SK-N-SH (cell line): ENCODE data around the gene TRMT44. TPM values are rescaled to one million over a fixed set of nuclear protein-coding genes. Genes with fewer than 3 reads are reported as not detected.

Experiments
- CTCF ChIA-PET: fragments of 300-600, 350-600 bp; formaldehyde crosslinking; extraction: SDS; loops from one replicate; lab custom pipeline; 2021; lab: Yijun Ruan, JAX
- POLR2A ChIA-PET: fragments of 350-600 bp; sonication (Branson Sonifier 250); formaldehyde crosslinking; extraction: SDS; loops from one replicate; lab custom pipeline; 2020; ENCODE audit warnings: antibody characterized with exemption, inconsistent platforms; lab: Yijun Ruan, JAX
- DNase-seq: peaks from one replicate; pipeline ENCODE4 v3.0.0; 2012
- H2AFZ ChIP-seq: fragments of 200-600 bp; sonication (generic); 2 replicates; pipeline ENCODE4 v1.8.1; 2016; ENCODE audit warnings: antibody characterized with exemption, mild to moderate bottlenecking, low read depth
- H3F3A ChIP-seq: fragments of 200-600 bp; sonication (generic); replicated peaks from 2 replicates; pipeline ENCODE3; 2016; ENCODE audit warnings: antibody characterized with exemption, mild to moderate bottlenecking; ENCODE audit not compliant: insufficient read depth
- H3K27ac ChIP-seq, 2 experiments: fragments of 200-500 bp in 1 of 2; fragments of 200-600 bp in 1 of 2; sonication (Bioruptor generic) in 1 of 2; sonication (generic), shearing (Covaris generic) in 1 of 2; 2 replicates each; pipeline versions ENCODE4 v1.5.1 to v1.6.1; 2014 to 2016; ENCODE audit warnings: low read depth in 2 of 2, inconsistent platforms in 1 of 2, low read length in 1 of 2, mild to moderate bottlenecking in 1 of 2, mixed read lengths in 1 of 2
- H3K27me3 ChIP-seq: fragments of 200-600 bp; sonication (generic), shearing (Covaris generic); 2 replicates; pipeline ENCODE4 v1.6.1; 2016; ENCODE audit warnings: mixed run types; ENCODE audit not compliant: insufficient read depth
- H3K36me3 ChIP-seq, 2 experiments: fragments of 200-500 bp in 1 of 2; fragments of 200-600 bp in 1 of 2; sonication (Bioruptor generic) in 1 of 2; sonication (generic) in 1 of 2; replicated peaks in 1 of 2; 2 replicates each; pipeline versions ENCODE3 to v1.5.1; 2014 to 2016; ENCODE audit warnings: low read length in 1 of 2, mild to moderate bottlenecking in 1 of 2; ENCODE audit not compliant: insufficient read depth in 2 of 2, control insufficient read depth in 1 of 2
- H3K4me1 ChIP-seq, 2 experiments: fragments of 200-500 bp in 1 of 2; fragments of 200-600 bp in 1 of 2; sonication (Bioruptor generic) in 1 of 2; sonication (generic), shearing (Covaris generic) in 1 of 2; 2 replicates each; pipeline versions ENCODE4 v1.5.1 to v1.6.1; 2014 to 2016; ENCODE audit warnings: low read depth in 1 of 2, low read length in 1 of 2, mixed run types in 1 of 2; ENCODE audit not compliant: insufficient read depth in 2 of 2, control insufficient read depth in 1 of 2
- H3K4me2 ChIP-seq: fragments of 200-600 bp; sonication (generic), shearing (Covaris generic); 2 replicates; pipeline ENCODE4 v1.6.1; 2017; ENCODE audit warnings: mixed run types
- H3K4me3 ChIP-seq, 2 experiments: fragments of 200-500 bp in 1 of 2; fragments of 200-600 bp in 1 of 2; sonication (Bioruptor generic) in 1 of 2; sonication (generic), shearing (Covaris generic) in 1 of 2; 2 replicates each; pipeline versions ENCODE4 v1.5.1 to v1.8.1; 2014 to 2016; ENCODE audit warnings: low read depth in 2 of 2, inconsistent platforms in 1 of 2, low read length in 1 of 2, mild to moderate bottlenecking in 1 of 2, mixed read lengths in 1 of 2, moderate library complexity in 1 of 2
- H3K79me2 ChIP-seq: fragments of 200-600 bp; sonication (generic); 2 replicates; pipeline ENCODE4 v1.8.1; 2017; ENCODE audit warnings: mild to moderate bottlenecking; ENCODE audit not compliant: insufficient read depth
- H3K9ac ChIP-seq: fragments of 200-600 bp; sonication (generic); 2 replicates; pipeline ENCODE4 v1.6.1; 2017; ENCODE audit warnings: mixed run types
- H3K9me2 ChIP-seq: fragments of 200-600 bp; sonication (generic); 2 replicates; pipeline ENCODE4 v1.6.1; 2017; ENCODE audit warnings: mixed run types
- H3K9me3 ChIP-seq: fragments of 200-600 bp; sonication (generic); 2 replicates; pipeline ENCODE4 v1.6.1; 2017; ENCODE audit warnings: mixed run types, mild to moderate bottlenecking, moderate library complexity
- H4K20me1 ChIP-seq: fragments of 200-600 bp; sonication (generic); 2 replicates; pipeline ENCODE4 v1.6.1; 2017; ENCODE audit warnings: mild to moderate bottlenecking, mixed run types; ENCODE audit not compliant: insufficient read depth
- ELF1 ChIP-seq: IDR thresholded peaks from 2 replicates; pipeline ENCODE4 v1.4.0; 2012
- EP300 ChIP-seq, 2 experiments: IDR thresholded peaks; 2 replicates each; pipeline versions ENCODE4 v1.4.0 to v1.6.1; 2012; ENCODE audit warnings: borderline replicate concordance in 1 of 2, low read depth in 1 of 2, low read length in 1 of 2
- EZH2phosphoT487 ChIP-seq: fragments of 200-600 bp; sonication (generic); IDR thresholded peaks from 2 replicates; pipeline ENCODE4 v1.6.1; 2017; ENCODE audit warnings: low read depth, mixed run types, mild to moderate bottlenecking, antibody characterized with exemption, moderate library complexity, borderline replicate concordance
- FOSL2 ChIP-seq: IDR thresholded peaks from 2 replicates; pipeline ENCODE4 v1.4.0; 2012; ENCODE audit warnings: low read depth, mild to moderate bottlenecking, moderate library complexity, borderline replicate concordance
- FOXJ3 ChIP-seq: sonication (generic); formaldehyde crosslinking; IDR thresholded peaks from 2 replicates; pipeline ENCODE4 v1.5.1; 2020; ENCODE audit warnings: mild to moderate bottlenecking, missing genetic modification reagents
- GABPA ChIP-seq: IDR thresholded peaks from 2 replicates; pipeline ENCODE4 v1.4.0; 2012; ENCODE audit warnings: low read depth, mild to moderate bottlenecking
- GATA2 ChIP-seq: sonication (generic); formaldehyde crosslinking; IDR thresholded peaks from 2 replicates; pipeline ENCODE4 v1.5.0; 2020; ENCODE audit warnings: mild to moderate bottlenecking, missing genetic modification reagents
- MXI1 ChIP-seq: IDR thresholded peaks from 2 replicates; pipeline ENCODE4 v1.6.1; 2012; ENCODE audit warnings: mild to moderate bottlenecking, low read depth, low read length, improper control_type of control experiment
- RAD21 ChIP-seq: IDR thresholded peaks from 2 replicates; pipeline ENCODE4 v1.6.1; 2012; ENCODE audit warnings: mild to moderate bottlenecking, low read length
- RCOR1 ChIP-seq: fragments of 150-350 bp; IDR thresholded peaks from 2 replicates; pipeline ENCODE4 v1.6.1; 2017; ENCODE audit warnings: antibody characterized with exemption, low read length
- REST ChIP-seq: IDR thresholded peaks from 2 replicates; pipeline ENCODE4 v1.6.1; 2012; ENCODE audit warnings: mild to moderate bottlenecking, low read depth, low read length, moderate library complexity
- RFX5 ChIP-seq: IDR thresholded peaks from 2 replicates; pipeline ENCODE4 v1.6.1; 2012; ENCODE audit warnings: mild to moderate bottlenecking, improper control_type of control experiment, low read length
- SIN3A ChIP-seq: IDR thresholded peaks from 2 replicates; pipeline ENCODE4 v1.6.1; 2012; ENCODE audit warnings: low read depth, mild to moderate bottlenecking, low read length, moderate library complexity, borderline replicate concordance
- TAF1 ChIP-seq: IDR thresholded peaks from 2 replicates; pipeline ENCODE4 v1.6.1; 2012; ENCODE audit warnings: low read depth, mild to moderate bottlenecking, low read length, moderate library complexity, borderline replicate concordance
- YY1 ChIP-seq: IDR thresholded peaks from 2 replicates; pipeline ENCODE4 v1.4.0; 2012; ENCODE audit warnings: low read depth, mild to moderate bottlenecking
- WGBS: methylation state at CpG from one replicate; pipeline ENCODE4 v1.1.6; 2017; ENCODE audit warnings: low lambda C conversion rate; 5-methylcytosine and 5-hydroxymethylcytosine counted together
- polyA plus RNA-seq, 3 experiments: library from polyadenylated mRNA; depleted of rRNA; stranded (reverse); fragments of >200 nt; gene quantifications; 2 replicates each; pipeline ENCODE4 v1.2.3, GENCODE V29; 2012
- TF ChIP-seq, protein P1 (sequence below): fragments of 150-350 bp; IDR thresholded peaks from 2 replicates; pipeline ENCODE4 v1.6.1; 2016; ENCODE audit warnings: mild to moderate bottlenecking, low read depth, low read length
- TF ChIP-seq, protein P2 (sequence below): fragments of 150-350 bp; IDR thresholded peaks from 2 replicates; pipeline ENCODE4 v1.6.1; 2017; ENCODE audit warnings: antibody characterized with exemption, low read length, low read depth, borderline replicate concordance

Gene TRMT44
- polyA plus RNA-seq, 1 of the 3 experiments (the other 2 are of a cell fraction): 6.0 TPM

GRCh38 chr4:8507196-8507570 lies 66.6 kb downstream of the TRMT44 start:
- Histone ChIP-seq H3K27me3 (peaks cover 10% of the 10 kb centered on the region; the same call in 1 of the 2 replicates), H3K9me2 (no peaks in the 10 kb centered on the region), H3K36me3 (no peaks in the 10 kb centered on the region), H3K4me2 (no peak overlapping the region), H4K20me1 (no peaks in the 10 kb centered on the region), H3K27ac (no peak overlapping the region), H2AFZ (no peak overlapping the region), H3K4me1 (peaks cover 0 to 9% of the 10 kb centered on the region in 2 experiments; a peak in 1 of 4 replicates), H3K9ac (no peak overlapping the region), H3K79me2 (no peaks in the 10 kb centered on the region), H3F3A (no peaks in the 10 kb centered on the region), H3K9me3 (no peaks in the 10 kb centered on the region), H3K4me3 (no peak overlapping the region)
- TF ChIP-seq, protein P1, sequence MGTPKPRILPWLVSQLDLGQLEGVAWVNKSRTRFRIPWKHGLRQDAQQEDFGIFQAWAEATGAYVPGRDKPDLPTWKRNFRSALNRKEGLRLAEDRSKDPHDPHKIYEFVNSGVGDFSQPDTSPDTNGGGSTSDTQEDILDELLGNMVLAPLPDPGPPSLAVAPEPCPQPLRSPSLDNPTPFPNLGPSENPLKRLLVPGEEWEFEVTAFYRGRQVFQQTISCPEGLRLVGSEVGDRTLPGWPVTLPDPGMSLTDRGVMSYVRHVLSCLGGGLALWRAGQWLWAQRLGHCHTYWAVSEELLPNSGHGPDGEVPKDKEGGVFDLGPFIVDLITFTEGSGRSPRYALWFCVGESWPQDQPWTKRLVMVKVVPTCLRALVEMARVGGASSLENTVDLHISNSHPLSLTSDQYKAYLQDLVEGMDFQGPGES: no peak
- TF ChIP-seq YY1 (no peak), GATA2 (CRISPR knock-in tag) (no peak), ELF1 (no peak), FOXJ3 (CRISPR knock-in tag) (no peak), EZH2phosphoT487 (no peak), SIN3A (no peak), MXI1 (no peak), EP300 (IDR thresholded peaks at IDR 0.05; ENCODE audit: borderline replicate concordance in 1 of 2, low read depth in 1 of 2, low read length in 1 of 2) (no peak), RCOR1 (no peak), FOSL2 (no peak), REST (no peak), RAD21 (no peak), RFX5 (no peak), GABPA (no peak), TAF1 (no peak)
- TF ChIP-seq, protein P2, sequence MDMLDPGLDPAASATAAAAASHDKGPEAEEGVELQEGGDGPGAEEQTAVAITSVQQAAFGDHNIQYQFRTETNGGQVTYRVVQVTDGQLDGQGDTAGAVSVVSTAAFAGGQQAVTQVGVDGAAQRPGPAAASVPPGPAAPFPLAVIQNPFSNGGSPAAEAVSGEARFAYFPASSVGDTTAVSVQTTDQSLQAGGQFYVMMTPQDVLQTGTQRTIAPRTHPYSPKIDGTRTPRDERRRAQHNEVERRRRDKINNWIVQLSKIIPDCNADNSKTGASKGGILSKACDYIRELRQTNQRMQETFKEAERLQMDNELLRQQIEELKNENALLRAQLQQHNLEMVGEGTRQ: no peak
- DNase-seq: no peak
- 69% methylated on average over 13 of the region's 13 CpGs for WGBS
- ChIA-PET POLR2A (no interaction called here), CTCF (interaction anchor here (0.7 to 1.0 kb wide), 2 partner anchors 14 to 38 kb away, joined by 3 to 4 read pairs; no protein-coding TSS in a partner anchor)
